Loucy (cell line): ENCODE measurements around the gene KYAT1.

ENCODE experiments used
- EZH2phosphoT487 ChIP-seq: fragments of 200-600 bp; IDR thresholded peaks from 2 replicates; pipeline ENCODE4 v1.6.1; 2018; ENCODE audit warnings: antibody characterized with exemption, mild to moderate bottlenecking, moderate library complexity, borderline replicate concordance
- TF ChIP-seq, protein P1 (sequence below): fragments of 200-600 bp; sonication (generic); conservative IDR thresholded peaks from 2 replicates; pipeline ENCODE4 v1.5.1; 2014; ENCODE audit warnings: mild to moderate bottlenecking, antibody characterized with exemption, low read length

DNA sequence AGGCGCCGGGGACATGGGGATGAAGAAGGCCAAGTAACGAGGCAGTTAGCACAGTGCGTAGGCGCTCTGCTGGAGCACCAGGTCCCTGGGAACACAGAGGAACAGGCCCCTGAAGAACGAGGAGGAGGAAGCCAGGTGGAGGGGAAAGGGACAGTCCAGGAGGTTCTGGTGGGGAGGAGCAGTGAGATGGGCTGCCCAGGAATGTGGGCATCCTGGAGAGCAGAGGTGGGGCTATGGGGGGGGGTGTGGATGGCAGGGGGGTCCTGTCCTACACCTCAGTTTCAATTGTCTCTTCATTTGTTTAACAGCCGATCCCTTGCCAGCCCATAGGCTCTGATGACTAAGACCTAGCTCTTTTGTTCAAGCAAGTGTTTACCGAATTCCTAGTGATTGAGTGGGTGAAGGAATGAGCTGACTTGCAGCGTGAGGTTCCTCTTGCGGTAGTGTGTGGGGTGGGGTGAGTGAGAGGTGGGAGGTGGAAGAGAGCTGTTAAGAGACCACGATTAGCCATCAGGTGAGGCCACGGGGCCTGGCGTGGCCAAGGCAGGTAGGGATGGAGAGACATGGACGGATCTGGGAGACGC, 30.6 kb upstream of the KYAT1 start:
- TF ChIP-seq, protein P1, sequence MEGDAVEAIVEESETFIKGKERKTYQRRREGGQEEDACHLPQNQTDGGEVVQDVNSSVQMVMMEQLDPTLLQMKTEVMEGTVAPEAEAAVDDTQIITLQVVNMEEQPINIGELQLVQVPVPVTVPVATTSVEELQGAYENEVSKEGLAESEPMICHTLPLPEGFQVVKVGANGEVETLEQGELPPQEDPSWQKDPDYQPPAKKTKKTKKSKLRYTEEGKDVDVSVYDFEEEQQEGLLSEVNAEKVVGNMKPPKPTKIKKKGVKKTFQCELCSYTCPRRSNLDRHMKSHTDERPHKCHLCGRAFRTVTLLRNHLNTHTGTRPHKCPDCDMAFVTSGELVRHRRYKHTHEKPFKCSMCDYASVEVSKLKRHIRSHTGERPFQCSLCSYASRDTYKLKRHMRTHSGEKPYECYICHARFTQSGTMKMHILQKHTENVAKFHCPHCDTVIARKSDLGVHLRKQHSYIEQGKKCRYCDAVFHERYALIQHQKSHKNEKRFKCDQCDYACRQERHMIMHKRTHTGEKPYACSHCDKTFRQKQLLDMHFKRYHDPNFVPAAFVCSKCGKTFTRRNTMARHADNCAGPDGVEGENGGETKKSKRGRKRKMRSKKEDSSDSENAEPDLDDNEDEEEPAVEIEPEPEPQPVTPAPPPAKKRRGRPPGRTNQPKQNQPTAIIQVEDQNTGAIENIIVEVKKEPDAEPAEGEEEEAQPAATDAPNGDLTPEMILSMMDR: no peak
- no peak for TF ChIP-seq EZH2phosphoT487
